AG09319 (cell line): ENCODE results near the gene CST11.

Source experiments
- DNase-seq: peaks from one replicate; pipeline ENCODE4 v3.0.0-alpha.2; 2010; ENCODE audit warnings: low read depth; ENCODE audit errors: extremely low read depth
- TF ChIP-seq, protein P1 (sequence below): IDR thresholded peaks from 2 replicates; pipeline ENCODE4 v1.5.1; 2011; ENCODE audit warnings: low read depth, mild to moderate bottlenecking, inconsistent platforms, low read length, moderate library complexity

Gene CST11

DNA sequence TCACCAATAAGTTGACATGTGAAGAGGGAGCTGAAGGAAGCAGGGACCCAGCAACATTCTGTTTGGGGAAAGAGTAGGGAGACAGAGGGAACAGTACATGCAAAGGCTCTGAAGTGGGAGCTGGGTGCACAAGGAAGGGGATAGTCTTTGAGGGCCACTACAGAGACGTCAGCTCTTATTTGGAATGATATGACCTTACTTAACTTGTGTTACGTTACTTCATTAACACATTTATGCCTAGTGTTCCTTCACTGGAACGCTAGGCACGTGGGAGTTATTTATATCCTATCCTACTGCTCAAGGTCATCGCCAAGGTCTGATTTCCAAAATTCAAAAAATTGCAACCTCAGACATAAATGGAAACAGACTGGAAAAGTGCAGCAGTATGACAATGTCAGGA lies 51.6 kb downstream of the CST11 start:
- TF ChIP-seq, protein P1, sequence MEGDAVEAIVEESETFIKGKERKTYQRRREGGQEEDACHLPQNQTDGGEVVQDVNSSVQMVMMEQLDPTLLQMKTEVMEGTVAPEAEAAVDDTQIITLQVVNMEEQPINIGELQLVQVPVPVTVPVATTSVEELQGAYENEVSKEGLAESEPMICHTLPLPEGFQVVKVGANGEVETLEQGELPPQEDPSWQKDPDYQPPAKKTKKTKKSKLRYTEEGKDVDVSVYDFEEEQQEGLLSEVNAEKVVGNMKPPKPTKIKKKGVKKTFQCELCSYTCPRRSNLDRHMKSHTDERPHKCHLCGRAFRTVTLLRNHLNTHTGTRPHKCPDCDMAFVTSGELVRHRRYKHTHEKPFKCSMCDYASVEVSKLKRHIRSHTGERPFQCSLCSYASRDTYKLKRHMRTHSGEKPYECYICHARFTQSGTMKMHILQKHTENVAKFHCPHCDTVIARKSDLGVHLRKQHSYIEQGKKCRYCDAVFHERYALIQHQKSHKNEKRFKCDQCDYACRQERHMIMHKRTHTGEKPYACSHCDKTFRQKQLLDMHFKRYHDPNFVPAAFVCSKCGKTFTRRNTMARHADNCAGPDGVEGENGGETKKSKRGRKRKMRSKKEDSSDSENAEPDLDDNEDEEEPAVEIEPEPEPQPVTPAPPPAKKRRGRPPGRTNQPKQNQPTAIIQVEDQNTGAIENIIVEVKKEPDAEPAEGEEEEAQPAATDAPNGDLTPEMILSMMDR, result no peak
- DNase-seq, result no peak
